ENCODE data around the gene EXO1. TPM values are rescaled to one million over a fixed set of nuclear protein-coding genes. Genes with fewer than 3 reads are reported as not detected.

EXO1 gene
- total and polyA plus RNA-seq, 9 of the 15 experiments (the other 6 are each of a cell fraction or from before 2014, with no cell fraction given) = 36.0 to 125 (median 83.9) TPM

GRCh38 chr1:241926141-241926540 is 78.1 kb downstream of the EXO1 start:
- no peaks in the 10 kb centered on the region for H3K9me1 ChIP-seq (ENCODE audit: control insufficient read depth, insufficient read depth, low read length)
- H3K79me2 ChIP-seq (ENCODE audit: control insufficient read depth, insufficient read depth, low read length) = no peaks in the 10 kb centered on the region
- BruUV-seq (replicated peaks) = no TSS peak
- WGBS (ENCODE audit: insufficient coverage, low coverage, missing lambda C conversion rate) = 5% methylated on average over 5 of the region's 5 CpGs
- H3K4me2 ChIP-seq (ENCODE audit: insufficient read depth, low read length) = no peak overlapping the region
- in situ Hi-C loops (cut with MboI) = no loop called here
- no peaks in the 10 kb centered on the region for H3K4me1 ChIP-seq (replicated peaks in 1 of 2; ENCODE audit: control insufficient read depth in 2 of 2, insufficient read depth in 2 of 2, low read length in 2 of 2)
- no peaks in the 10 kb centered on the region for H3K9me3 ChIP-seq (replicated peaks; ENCODE audit: control insufficient read depth, insufficient read depth, low read depth, low read length)
- no peak overlapping the region for H3K4me3 ChIP-seq
- no peak overlapping the region for H3K27ac ChIP-seq (ENCODE audit: extremely low read depth, low read depth, low read length)
- ChIA-PET CTCF (ENCODE audit: low intra/inter-chr PET ratio) (no interaction called here), POLR2A (no interaction called here)
- no peak for FAIRE-seq
- no peak for TF ChIP-seq LCOR (CRISPR knock-in tag; IDR thresholded peaks at IDR 0.05)
- no peak for TF ChIP-seq HEY1 (CRISPR knock-in tag; IDR thresholded peaks at IDR 0.05; ENCODE audit: borderline replicate concordance)
- no peak for TF ChIP-seq NCOA6 (IDR thresholded peaks at IDR 0.05)
- no peak for TF ChIP-seq ZBED1 (IDR thresholded peaks at IDR 0.05)
- no peak for TF ChIP-seq RUNX1 (IDR thresholded peaks at IDR 0.05; ENCODE audit: low read depth)
- no peak for TF ChIP-seq ZBTB2 (IDR thresholded peaks at IDR 0.05)
- no peaks in the 10 kb centered on the region for H3K36me3 ChIP-seq (ENCODE audit: control insufficient read depth, insufficient read depth, low read length)
- no peak for DNase-seq (ENCODE audit: extremely low read depth in 1 of 4, low spot score in 3 of 4)
- no peak for ATAC-seq
- intact Hi-C loops (cut with micrococcal nuclease) = no loop called here
- no peak overlapping the region for H2AFZ ChIP-seq (ENCODE audit: low read depth, low read length)
- H3K27me3 ChIP-seq (ENCODE audit: control insufficient read depth in 2 of 2, insufficient read depth in 2 of 2, low read length in 2 of 2) = peaks cover 24 to 53% of the 10 kb centered on the region in 2 experiments
- H4K20me1 ChIP-seq (replicated peaks; ENCODE audit: control insufficient read depth, insufficient read depth, low read length) = no peaks in the 10 kb centered on the region
- H3K9ac ChIP-seq (ENCODE audit: insufficient read depth in 1 of 2, low read depth in 2 of 2, low read length in 2 of 2) = no peak overlapping the region

GRCh38 chr1:241927321-241927720 is 79.3 kb downstream of the EXO1 start:
- H3K4me3 ChIP-seq = no peak overlapping the region
- ChIA-PET CTCF (ENCODE audit: low intra/inter-chr PET ratio) (no interaction called here), POLR2A (interaction anchor here (0.6 kb wide), 1 partner anchor 255 kb away, joined by 3 read pairs; no protein-coding TSS in a partner anchor)
- H3K9me3 ChIP-seq (replicated peaks; ENCODE audit: control insufficient read depth, insufficient read depth, low read depth, low read length) = no peaks in the 10 kb centered on the region
- no peak overlapping the region for H2AFZ ChIP-seq (ENCODE audit: low read depth, low read length)
- intact Hi-C loops (cut with micrococcal nuclease) = no loop called here
- no peak for ATAC-seq
- peaks cover 28 to 64% of the 10 kb centered on the region in 2 experiments for H3K27me3 ChIP-seq (ENCODE audit: control insufficient read depth in 2 of 2, insufficient read depth in 2 of 2, low read length in 2 of 2)
- no peak for DNase-seq (ENCODE audit: extremely low read depth in 1 of 4, low spot score in 3 of 4)
- H3K79me2 ChIP-seq (ENCODE audit: control insufficient read depth, insufficient read depth, low read length) = no peaks in the 10 kb centered on the region
- no peaks in the 10 kb centered on the region for H3K4me1 ChIP-seq (replicated peaks in 1 of 2; ENCODE audit: control insufficient read depth in 2 of 2, insufficient read depth in 2 of 2, low read length in 2 of 2)
- FAIRE-seq = peak; percentile 42
- no peak overlapping the region for H3K27ac ChIP-seq (ENCODE audit: extremely low read depth, low read depth, low read length)
- in situ Hi-C loops (cut with MboI) = no loop called here
- no peaks in the 10 kb centered on the region for H4K20me1 ChIP-seq (replicated peaks; ENCODE audit: control insufficient read depth, insufficient read depth, low read length)
- no peak overlapping the region for H3K4me2 ChIP-seq (ENCODE audit: insufficient read depth, low read length)
- no peaks in the 10 kb centered on the region for H3K36me3 ChIP-seq (ENCODE audit: control insufficient read depth, insufficient read depth, low read length)
- H3K9ac ChIP-seq (ENCODE audit: insufficient read depth in 1 of 2, low read depth in 2 of 2, low read length in 2 of 2) = no peak overlapping the region
- no peaks in the 10 kb centered on the region for H3K9me1 ChIP-seq (ENCODE audit: control insufficient read depth, insufficient read depth, low read length)
- no TSS peak for BruUV-seq (replicated peaks)
- WGBS (ENCODE audit: insufficient coverage, low coverage, missing lambda C conversion rate) = 4% methylated on average over 4 of the region's 4 CpGs
- TF ChIP-seq TCF15 (CRISPR knock-in tag; IDR thresholded peaks at IDR 0.05) = no peak
- TF ChIP-seq CTCFL (IDR thresholded peaks at IDR 0.05; ENCODE audit: borderline replicate concordance, insufficient read depth, low read depth, low read length, poor library complexity, severe bottlenecking) = no peak
- TF ChIP-seq POU5F1 (IDR thresholded peaks at IDR 0.05; ENCODE audit: borderline replicate concordance, low read depth, low read length, partially characterized antibody) = no peak
- no peak for TF ChIP-seq NCOA6 (IDR thresholded peaks at IDR 0.05)
- no peak for TF ChIP-seq ELK1 (CRISPR knock-in tag; IDR thresholded peaks at IDR 0.05)
